ENCODE measurements around the gene CCNG2.

The CCNG2 gene

DNA sequence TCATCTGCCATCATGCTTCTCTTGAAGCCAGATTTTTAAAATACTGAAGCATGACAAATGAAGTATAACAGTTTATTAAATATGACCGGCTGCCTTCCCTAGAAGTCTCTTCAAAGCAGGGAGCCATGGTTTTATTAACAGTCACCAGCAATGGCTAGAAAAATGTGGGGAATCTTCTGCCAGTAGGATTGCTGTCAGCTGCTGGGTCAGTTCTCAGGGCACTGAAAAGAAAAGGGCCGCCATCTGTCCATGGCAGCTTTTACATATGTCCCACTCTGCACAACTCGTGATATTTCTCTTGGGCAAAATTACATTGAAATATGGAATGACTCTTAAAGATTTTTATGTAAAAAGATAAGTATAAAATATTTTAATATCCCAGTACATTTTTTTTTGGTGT, 2.8 kb downstream of the CCNG2 start:
- TF ChIP-seq MYC (IDR thresholded peaks at IDR 0.05; ENCODE audit: low read depth, low read length), result no peak
- TF ChIP-seq, protein P1, sequence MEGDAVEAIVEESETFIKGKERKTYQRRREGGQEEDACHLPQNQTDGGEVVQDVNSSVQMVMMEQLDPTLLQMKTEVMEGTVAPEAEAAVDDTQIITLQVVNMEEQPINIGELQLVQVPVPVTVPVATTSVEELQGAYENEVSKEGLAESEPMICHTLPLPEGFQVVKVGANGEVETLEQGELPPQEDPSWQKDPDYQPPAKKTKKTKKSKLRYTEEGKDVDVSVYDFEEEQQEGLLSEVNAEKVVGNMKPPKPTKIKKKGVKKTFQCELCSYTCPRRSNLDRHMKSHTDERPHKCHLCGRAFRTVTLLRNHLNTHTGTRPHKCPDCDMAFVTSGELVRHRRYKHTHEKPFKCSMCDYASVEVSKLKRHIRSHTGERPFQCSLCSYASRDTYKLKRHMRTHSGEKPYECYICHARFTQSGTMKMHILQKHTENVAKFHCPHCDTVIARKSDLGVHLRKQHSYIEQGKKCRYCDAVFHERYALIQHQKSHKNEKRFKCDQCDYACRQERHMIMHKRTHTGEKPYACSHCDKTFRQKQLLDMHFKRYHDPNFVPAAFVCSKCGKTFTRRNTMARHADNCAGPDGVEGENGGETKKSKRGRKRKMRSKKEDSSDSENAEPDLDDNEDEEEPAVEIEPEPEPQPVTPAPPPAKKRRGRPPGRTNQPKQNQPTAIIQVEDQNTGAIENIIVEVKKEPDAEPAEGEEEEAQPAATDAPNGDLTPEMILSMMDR (IDR thresholded peaks at IDR 0.05; ENCODE audit: low read depth, low read length), result no peak
- no peak for TF ChIP-seq POLR2A (IDR thresholded peaks at IDR 0.05; ENCODE audit: extremely low read depth, insufficient read length)
- TF ChIP-seq, protein P2, sequence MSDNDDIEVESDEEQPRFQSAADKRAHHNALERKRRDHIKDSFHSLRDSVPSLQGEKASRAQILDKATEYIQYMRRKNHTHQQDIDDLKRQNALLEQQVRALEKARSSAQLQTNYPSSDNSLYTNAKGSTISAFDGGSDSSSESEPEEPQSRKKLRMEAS (IDR thresholded peaks at IDR 0.05; ENCODE audit: low read depth, low read length), result no peak
- no peak for DNase-seq (ENCODE audit: low read depth)
- no peak overlapping the region for H3K4me3 ChIP-seq (ENCODE audit: low read depth, low read length)

DNA sequence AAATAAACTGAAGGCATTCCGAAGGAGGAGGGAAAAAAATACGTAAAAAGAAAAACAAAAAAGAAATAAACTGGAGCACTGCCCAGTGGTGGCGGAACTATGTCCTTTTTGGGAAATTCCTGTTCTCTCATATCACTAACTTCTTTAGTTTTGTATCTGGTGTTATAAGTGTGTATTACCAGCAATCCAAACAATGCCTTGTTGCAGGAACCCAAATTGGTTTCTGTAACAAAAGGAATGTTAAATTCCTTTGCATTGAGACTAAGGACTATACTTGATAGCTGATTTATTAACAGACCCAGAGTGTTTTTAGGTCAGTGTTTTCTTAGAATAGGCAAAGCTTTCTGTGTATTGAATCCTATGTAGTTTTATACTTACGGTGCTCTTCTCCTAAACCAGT, 6.6 kb downstream of the CCNG2 start:
- no peak for DNase-seq (ENCODE audit: low read depth)
- no peak overlapping the region for H3K4me3 ChIP-seq (ENCODE audit: low read depth, low read length)
- TF ChIP-seq, protein P2 (IDR thresholded peaks at IDR 0.05; ENCODE audit: low read depth, low read length), result no peak
- TF ChIP-seq POLR2A (IDR thresholded peaks at IDR 0.05; ENCODE audit: extremely low read depth, insufficient read length), result no peak
- TF ChIP-seq, protein P1 (IDR thresholded peaks at IDR 0.05; ENCODE audit: low read depth, low read length), result no peak
- TF ChIP-seq MYC (IDR thresholded peaks at IDR 0.05; ENCODE audit: low read depth, low read length), result no peak

DNA sequence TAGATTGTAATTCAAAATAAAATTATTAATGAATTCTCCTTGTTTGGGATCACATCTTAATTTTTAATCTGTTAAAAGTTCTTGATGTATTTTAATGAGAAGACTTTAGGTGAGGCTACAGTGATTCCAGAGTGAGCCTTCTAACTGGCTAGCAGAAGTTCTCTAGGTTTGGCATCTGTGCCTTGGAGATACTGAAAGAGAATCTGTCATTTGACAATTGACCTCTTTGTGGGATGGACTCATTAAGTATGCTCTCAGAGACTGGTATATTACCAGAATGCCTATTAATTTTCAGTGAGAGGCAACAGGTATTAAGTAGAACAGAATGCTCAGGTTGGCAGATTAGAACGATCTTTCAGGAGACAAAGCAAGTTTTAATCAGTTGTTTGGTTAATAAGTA, 10.2 kb downstream of the CCNG2 start:
- TF ChIP-seq, protein P2 (IDR thresholded peaks at IDR 0.05; ENCODE audit: low read depth, low read length), result no peak
- TF ChIP-seq POLR2A (IDR thresholded peaks at IDR 0.05; ENCODE audit: extremely low read depth, insufficient read length) (no peak), MYC (IDR thresholded peaks at IDR 0.05; ENCODE audit: low read depth, low read length) (no peak)
- TF ChIP-seq, protein P1 (IDR thresholded peaks at IDR 0.05; ENCODE audit: low read depth, low read length), result no peak
- H3K4me3 ChIP-seq (ENCODE audit: low read depth, low read length), result no peak overlapping the region

DNA sequence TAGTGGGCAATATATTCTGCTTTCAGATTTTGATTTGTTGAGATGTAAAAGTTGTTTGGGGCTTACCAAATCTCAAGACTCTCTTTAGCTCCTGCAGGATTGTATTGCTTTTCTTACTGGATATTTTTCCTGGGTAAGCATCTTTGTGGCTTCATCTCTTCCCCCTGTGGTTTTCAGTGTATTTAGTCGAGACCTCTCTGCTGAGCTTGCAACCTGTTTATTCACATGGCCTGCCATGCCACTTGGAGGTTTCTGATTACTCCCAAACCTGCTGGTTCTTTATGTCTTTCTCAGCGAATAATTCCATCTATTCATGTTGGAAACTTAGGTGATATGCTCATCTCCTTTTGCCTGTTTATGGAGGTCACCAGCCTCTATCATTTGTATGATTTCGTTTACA, 10.9 kb downstream of the CCNG2 start:
- TF ChIP-seq MYC (IDR thresholded peaks at IDR 0.05; ENCODE audit: low read depth, low read length), result no peak
- TF ChIP-seq POLR2A (IDR thresholded peaks at IDR 0.05; ENCODE audit: extremely low read depth, insufficient read length), result no peak
- H3K4me3 ChIP-seq (ENCODE audit: low read depth, low read length), result no peak overlapping the region
- no peak for DNase-seq (ENCODE audit: low read depth)

More for the DNA sequence above, 10.2 kb downstream of the CCNG2 start:
- DNase-seq (ENCODE audit: low read depth), result no peak

DNA sequence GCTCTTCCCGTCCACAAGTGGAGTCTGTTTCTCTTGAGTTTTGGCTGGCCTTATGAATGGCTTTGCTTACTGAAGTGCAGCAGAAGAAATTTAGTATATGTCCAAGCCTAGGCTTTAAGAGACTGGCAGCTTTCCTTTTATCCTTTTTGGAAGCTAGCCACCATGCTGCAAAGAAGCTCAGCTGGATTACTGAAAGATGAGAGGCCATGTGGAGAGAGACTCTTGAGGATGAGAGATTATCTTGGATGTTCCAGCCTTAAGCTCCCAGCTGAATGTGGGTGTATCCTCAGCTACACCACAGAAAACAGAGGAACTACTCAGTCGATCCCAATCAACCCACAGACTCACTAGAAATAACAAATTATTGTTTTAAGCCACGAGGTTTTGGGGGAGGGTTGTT, 12.5 kb downstream of the CCNG2 start:
- no peak for DNase-seq (ENCODE audit: low read depth)
- no peak overlapping the region for H3K4me3 ChIP-seq (ENCODE audit: low read depth, low read length)
- TF ChIP-seq, protein P1 (IDR thresholded peaks at IDR 0.05; ENCODE audit: low read depth, low read length), result no peak
- TF ChIP-seq POLR2A (IDR thresholded peaks at IDR 0.05; ENCODE audit: extremely low read depth, insufficient read length) (no peak), MYC (IDR thresholded peaks at IDR 0.05; ENCODE audit: low read depth, low read length) (no peak)
- TF ChIP-seq, protein P2 (IDR thresholded peaks at IDR 0.05; ENCODE audit: low read depth, low read length), result no peak

DNA sequence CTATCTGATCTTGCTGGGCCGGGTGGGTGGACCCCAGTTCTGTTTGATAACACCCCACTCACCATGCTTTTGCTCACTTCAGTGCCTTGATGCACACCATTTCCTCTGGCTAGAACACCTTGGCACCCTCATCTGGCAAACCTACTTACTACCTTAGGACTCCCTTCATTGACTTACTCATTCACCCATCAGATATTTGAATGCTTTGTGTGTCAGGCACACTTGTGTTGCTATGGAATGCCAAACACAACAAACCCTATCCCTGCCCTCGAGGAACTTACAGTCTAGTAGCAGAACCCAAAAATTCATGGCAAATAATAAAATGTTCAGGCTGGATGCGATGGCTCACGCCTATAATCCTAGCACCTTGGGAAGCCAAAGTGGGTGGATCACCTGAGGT, 13.9 kb downstream of the CCNG2 start:
- no peak overlapping the region for H3K4me3 ChIP-seq (ENCODE audit: low read depth, low read length)
- DNase-seq (ENCODE audit: low read depth), result no peak
- no peak for TF ChIP-seq POLR2A (IDR thresholded peaks at IDR 0.05; ENCODE audit: extremely low read depth, insufficient read length)

DNA sequence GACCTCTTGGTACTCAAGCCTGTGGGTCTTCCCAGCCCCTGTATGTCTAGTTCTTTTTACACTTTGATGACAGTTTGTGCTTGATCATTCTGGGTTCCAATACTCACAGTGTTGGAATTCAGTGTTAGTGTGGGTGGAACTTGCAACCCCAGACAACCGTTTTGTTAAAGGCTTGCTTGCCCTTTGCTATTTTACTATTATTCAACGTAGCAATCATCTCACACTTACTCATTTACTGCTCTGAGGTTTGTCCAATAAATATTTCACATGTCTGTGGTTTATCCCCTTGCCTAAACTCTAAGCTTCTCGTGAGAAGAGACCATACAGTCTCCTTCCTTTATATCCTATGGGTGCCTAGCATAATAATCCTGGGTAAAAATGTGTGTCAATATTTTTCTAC, 15.3 kb downstream of the CCNG2 start:
- no peak for DNase-seq (ENCODE audit: low read depth)
- TF ChIP-seq, protein P2 (IDR thresholded peaks at IDR 0.05; ENCODE audit: low read depth, low read length), result no peak
- no peak for TF ChIP-seq POLR2A (IDR thresholded peaks at IDR 0.05; ENCODE audit: extremely low read depth, insufficient read length)
- TF ChIP-seq, protein P1 (IDR thresholded peaks at IDR 0.05; ENCODE audit: low read depth, low read length), result no peak
- no peak for TF ChIP-seq MYC (IDR thresholded peaks at IDR 0.05; ENCODE audit: low read depth, low read length)

More for the DNA sequence above, 15.3 kb downstream of the CCNG2 start:
- no peak overlapping the region for H3K4me3 ChIP-seq (ENCODE audit: low read depth, low read length)

All from NB4 (cell line).